ENCODE results near the gene PTPRN2.

Gene PTPRN2

GRCh38 chr7:158609313-158609974 lies 21.8 kb upstream of the PTPRN2 start:
- no peak overlapping the region for H3K27ac ChIP-seq
- no peak for TF ChIP-seq CTCF (IDR thresholded peaks at IDR 0.05)

- TF ChIP-seq CTCF (IDR thresholded peaks at IDR 0.05) (no peak), ZFX (IDR thresholded peaks at IDR 0.05; ENCODE audit: borderline replicate concordance) (no peak)
- H3K27ac ChIP-seq, result no peak overlapping the region
Observed at GRCh38 chr7:158607563-158607962, 19.9 kb upstream of the PTPRN2 start.

GRCh38 chr7:158606671-158607424 lies 19.2 kb upstream of the PTPRN2 start:
- TF ChIP-seq ZFX (IDR thresholded peaks at IDR 0.05; ENCODE audit: borderline replicate concordance) (no peak), CTCF (IDR thresholded peaks at IDR 0.05) (no peak)
- no peak overlapping the region for H3K27ac ChIP-seq

GRCh38 chr7:158606129-158606528 lies 18.5 kb upstream of the PTPRN2 start:
- TF ChIP-seq ZFX (IDR thresholded peaks at IDR 0.05; ENCODE audit: borderline replicate concordance) (no peak), CTCF (IDR thresholded peaks at IDR 0.05) (no peak)
- H3K27ac ChIP-seq, result no peak overlapping the region

GRCh38 chr7:158603773-158604755 lies 16.4 kb upstream of the PTPRN2 start:
- TF ChIP-seq ZFX (IDR thresholded peaks at IDR 0.05; ENCODE audit: borderline replicate concordance) (no peak), CTCF (IDR thresholded peaks at IDR 0.05) (no peak)
- H3K27ac ChIP-seq, result no peak overlapping the region

GRCh38 chr7:158602905-158603772 lies 15.5 kb upstream of the PTPRN2 start:
- TF ChIP-seq ZFX (IDR thresholded peaks at IDR 0.05; ENCODE audit: borderline replicate concordance) (no peak), CTCF (IDR thresholded peaks at IDR 0.05) (no peak)
- H3K27ac ChIP-seq, result no peak overlapping the region
